HUDEP-2 (cell line): ENCODE measurements around the gene CSNK1G2.

Source experiments
- DNase-seq, 76 experiments: peaks; one replicate each; lab custom pipeline; 2025; ENCODE audit not compliant: unreplicated experiment in 76 of 76; lab: John Stamatoyannopoulos, UW

CSNK1G2 gene

DNA sequence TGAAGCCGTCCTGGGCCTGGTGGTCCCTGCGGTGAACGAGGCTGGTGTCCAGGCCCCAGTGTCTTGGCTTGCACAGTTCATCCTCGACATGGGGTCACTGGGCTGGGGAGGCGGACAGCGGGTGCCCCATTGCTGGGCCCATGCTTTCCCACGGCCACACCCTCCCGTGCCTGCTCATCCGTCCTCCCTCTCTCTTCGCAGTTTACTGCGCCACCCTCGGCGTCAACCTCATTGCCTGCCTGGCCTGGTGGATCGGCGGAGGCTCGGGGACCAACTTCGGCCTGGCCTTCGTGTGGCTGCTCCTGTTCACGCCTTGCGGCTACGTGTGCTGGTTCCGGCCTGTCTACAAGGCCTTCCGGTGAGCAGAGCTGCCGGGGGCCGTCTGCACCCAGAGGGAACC, 23.0 kb upstream of the CSNK1G2 start:
- no peak for DNase-seq

- DNase-seq, result no peak
Observed at GRCh38 chr19:1918975-1919374, 22.0 kb upstream of the CSNK1G2 start.

DNA sequence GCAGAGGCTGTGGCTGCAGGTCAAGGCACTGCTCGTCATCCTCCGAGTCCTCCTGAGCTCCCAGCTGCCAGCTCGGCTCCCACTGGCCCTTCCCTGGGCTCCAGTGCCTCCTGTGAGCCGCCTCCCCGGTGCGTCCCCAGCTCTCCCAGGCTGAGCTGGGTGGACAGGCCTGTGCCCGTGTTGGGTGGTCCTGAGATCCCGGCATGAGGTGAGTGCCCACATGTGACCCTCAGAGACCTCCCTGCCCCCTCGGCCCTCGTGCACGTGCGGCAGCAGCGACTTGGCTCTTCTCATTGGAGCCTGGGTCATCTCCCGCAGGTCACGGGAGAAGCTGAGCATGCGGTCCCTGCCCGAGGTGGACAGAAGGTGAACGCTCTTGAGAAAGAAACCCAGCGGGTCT, 20.3 kb upstream of the CSNK1G2 start:
- no peak for DNase-seq

- no peak for DNase-seq
Observed at GRCh38 chr19:1921326-1921725, 19.6 kb upstream of the CSNK1G2 start.

DNA sequence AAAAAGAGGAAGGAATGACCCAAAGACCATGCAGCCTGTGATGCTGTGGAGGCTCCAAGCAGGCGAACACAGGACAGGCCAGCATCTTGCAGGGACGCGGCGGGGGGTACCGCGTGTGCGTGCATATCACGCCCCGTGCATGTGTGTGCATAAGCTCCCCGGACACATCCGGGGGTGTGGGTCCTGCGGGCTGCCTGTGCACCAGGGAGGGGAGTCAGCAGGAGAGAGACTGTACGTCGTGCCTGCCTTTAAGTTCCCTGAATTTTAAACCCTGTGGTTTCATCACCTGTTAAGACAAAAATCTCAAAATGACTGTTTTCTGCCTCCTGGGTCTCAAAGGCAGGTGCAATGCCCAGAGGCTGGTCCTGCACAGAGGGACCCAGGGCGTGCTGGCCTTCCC, 19.1 kb upstream of the CSNK1G2 start:
- DNase-seq, result no peak

DNA sequence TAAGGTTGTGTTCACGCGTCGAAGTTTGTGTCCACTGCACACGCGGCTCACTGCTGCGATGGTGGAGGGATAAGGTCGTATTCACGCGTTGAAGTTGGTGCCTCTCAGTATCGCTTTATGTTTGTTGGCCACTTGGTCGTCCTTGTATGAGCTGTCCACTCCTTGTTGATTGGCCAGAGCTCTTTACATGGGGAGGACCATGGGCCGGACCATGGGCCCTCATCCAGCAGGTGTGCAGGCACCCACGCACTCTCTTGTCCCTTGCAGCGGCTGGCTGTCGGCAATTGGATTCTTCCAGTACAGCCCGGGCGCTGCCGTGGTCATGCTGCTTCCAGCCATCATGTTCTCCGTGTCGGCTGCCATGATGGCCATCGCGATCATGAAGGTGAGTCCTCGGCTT, 18.2 kb upstream of the CSNK1G2 start:
- no peak for DNase-seq

GRCh38 chr19:1923319-1923718, 17.7 kb upstream of the CSNK1G2 start:
- no peak for DNase-seq

DNA sequence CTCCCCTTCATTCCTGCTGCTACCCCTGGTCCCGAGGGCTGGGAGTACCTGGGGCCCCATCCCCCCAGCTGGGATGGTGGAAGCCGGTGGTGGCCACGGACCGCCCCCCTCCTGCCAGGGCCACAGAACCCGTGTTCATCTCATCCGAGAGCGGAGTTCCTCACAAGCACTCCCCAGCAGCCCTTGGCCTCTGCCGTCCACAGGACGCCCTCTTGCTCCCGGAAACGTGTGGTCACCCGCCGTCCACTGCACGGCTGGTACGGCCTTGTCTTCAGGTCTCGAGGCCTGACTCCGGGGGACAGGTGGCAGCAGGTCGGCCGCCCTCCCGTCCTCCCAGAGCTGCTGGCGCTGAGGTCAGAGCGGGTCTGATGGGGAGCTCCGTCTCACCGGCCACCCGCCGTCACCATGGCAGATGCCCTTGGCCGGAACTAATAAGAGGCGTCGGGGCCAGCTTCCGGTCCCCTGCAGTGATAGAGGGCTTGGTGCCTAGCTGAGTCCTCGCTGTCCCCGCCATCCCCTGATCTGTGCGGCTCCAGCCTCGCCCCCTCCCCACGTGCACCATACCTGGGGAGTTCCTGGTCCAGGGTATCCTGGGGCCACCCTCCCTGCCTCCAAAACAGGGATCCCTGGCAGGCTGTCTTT, 16.5 kb upstream of the CSNK1G2 start:
- no peak for DNase-seq

GRCh38 chr19:1925544-1925943, 15.4 kb upstream of the CSNK1G2 start:
- no peak for DNase-seq

- DNase-seq, result peak in 65 of 76 experiments; percentile 26 to 87 (median 69)
Observed at GRCh38 chr19:1929021-1929742, 11.8 kb upstream of the CSNK1G2 start.

DNA sequence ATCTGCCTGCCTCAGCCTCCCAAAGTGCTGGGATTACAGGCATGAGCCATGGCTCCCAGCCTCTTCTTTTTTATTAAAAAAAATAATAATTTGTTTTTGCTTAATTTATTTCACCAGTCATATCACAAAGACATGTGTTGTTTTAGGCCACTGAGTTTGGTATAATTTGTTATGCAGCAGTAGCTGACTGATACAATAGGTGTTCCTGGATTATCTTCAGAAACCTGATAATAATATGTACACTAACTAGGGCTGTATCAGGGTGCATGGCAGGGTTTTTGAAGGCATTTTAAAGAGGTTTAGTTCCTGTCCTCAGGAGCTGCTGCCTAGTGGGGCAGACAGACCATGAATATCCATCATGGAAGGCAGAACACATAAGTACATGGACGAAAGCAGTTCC, 9.5 kb upstream of the CSNK1G2 start:
- DNase-seq, result no peak

GRCh38 chr19:1932395-1932794, 8.6 kb upstream of the CSNK1G2 start:
- no peak for DNase-seq

- no peak for DNase-seq
Observed at GRCh38 chr19:1933244-1933643, 7.7 kb upstream of the CSNK1G2 start.

- DNase-seq, result no peak
Observed at GRCh38 chr19:1933942-1934341, 7.0 kb upstream of the CSNK1G2 start.

DNA sequence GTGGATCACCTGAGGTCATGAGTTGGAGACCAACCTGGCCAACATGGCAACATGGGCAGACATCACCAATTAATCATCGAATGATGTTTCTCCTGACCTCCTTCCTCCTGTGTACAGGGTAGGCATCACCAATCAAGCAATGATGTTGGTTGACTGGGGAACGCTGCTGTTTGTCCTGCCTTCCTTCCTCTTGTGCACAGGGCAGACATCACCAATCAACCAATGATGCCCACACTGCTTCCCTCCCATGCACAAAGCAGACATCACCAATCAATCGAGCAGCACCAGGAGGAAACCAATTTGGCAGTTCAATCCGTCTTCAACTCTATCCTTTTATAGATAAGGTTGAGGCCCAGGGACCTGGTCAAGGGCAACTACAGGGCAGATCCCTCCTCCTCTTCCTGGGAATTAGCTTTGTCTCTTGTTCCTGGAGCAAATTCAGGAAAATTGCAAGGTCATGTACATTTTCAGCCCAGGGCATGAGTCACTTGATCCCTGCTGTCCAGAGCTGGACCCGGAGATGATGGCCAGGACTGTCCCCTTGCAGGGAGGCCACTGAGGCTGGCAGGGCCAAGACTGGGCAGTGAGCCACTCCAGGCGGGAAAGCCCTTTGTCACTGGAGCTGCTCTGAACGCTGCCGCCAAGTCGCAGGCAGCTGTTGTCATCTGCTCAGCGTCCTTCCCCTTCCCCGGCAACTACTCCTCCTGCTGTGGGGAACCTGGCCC, 5.3 kb upstream of the CSNK1G2 start:
- peak in 6 of 76 experiments; percentile 18 to 37 (median 26) for DNase-seq

- DNase-seq, result no peak
Observed at GRCh38 chr19:1936430-1936829, 4.5 kb upstream of the CSNK1G2 start.

GRCh38 chr19:1936916-1937610, 3.9 kb upstream of the CSNK1G2 start:
- no peak for DNase-seq

DNA sequence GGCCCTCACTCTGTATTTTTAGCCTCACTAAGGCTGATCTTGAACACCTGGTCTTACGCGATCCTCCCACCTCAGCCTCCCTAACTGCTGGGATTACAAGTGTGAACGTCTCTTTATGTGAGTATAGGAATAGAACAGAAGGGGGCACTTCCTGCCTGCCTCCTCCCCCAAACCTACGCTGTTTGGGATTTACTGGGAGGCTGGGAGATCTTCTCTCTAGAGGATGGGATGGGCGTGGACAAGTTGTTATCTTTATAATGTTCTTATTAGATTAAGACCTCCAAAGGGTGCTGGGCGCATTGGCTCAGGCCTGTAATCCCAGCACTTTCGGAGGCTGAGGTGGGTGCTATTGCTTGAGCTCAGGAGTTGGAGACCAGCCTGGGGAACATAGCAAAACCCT, 2.9 kb upstream of the CSNK1G2 start:
- no peak for DNase-seq

DNA sequence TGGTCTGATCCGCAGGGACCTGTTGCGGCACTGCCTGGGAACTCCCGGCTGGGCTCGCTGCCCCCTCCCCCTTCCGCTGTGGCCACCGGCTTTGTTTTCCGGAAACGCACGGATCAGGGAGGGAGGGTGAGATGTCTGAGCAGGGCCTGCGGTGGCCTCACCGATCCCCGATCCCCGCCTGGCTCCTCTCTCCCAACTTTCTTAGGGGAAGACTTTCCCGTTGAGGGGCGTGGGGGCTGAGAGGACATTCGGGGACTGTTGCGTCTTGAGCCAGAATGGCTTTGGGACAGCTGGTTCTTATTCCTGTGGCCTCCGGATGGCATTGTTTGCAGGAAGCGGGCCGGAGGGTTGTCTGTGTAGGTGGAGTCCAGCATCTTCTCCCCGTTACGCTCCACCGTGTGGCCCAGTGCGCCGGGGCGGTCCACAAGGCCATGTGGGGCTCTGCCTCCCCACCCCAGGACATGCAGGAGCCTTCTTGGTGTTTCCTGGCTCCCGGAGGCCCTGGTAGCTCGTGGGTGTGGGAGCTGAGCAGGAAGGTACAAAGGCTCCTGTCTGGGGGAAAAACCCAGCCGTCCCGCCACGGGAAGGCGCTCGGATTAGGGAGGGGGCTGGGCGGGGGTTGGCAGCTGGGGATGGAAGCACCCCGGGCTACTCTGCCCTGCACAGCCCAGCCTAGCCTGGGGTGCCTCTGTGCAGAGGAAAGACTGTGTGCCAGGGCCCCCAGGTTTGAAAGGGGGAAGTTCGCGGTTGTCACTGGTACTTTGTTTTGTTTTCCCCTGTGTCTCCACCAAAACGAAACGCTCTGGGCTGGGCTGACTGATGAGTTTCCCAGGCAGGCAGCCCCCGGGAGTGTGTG, 1.3 kb downstream of the CSNK1G2 start:
- DNase-seq, result peak in 52 of 76 experiments; percentile 13 to 88 (median 53)

- DNase-seq, result no peak
Observed at GRCh38 chr19:1942934-1943555, 2.1 kb downstream of the CSNK1G2 start.
